ENCODE results near the gene ALKBH5. TPM values are rescaled to one million over a fixed set of nuclear protein-coding genes. Genes with fewer than 3 reads are reported as not detected.

ALKBH5 gene
- polyA plus RNA-seq, 1 donor from 2014 or later, result 55.0 TPM

DNA sequence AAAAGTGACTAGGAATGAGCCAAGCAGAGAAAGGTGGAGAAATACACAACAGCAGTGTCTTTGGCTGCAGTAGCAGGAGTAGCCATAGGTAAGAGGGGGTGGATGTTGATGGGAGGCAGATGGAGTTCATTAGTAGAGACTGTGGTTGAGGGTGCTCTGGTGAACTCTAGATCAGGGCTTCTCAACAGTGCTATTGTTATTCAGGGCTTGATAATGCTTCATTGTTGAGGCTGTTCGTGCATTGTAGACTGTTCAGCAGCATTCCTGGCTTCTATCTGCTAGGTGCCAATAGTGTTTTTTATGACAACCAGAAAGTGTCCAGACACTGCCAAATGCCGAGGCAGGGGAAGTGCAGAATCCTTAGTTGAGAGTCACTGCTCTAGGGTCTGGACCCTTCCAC lies 3.6 kb downstream of the ALKBH5 start:
- no peak overlapping the region for H2AFZ ChIP-seq (ENCODE audit: low read depth, low read length)
- H3F3A ChIP-seq (ENCODE audit: insufficient read depth, low read length, poor library complexity, severe bottlenecking), result no peaks in the 10 kb centered on the region
- H3K4me2 ChIP-seq (ENCODE audit: low read length), result peak overlapping the region; percentile 95
- H3K9ac ChIP-seq (ENCODE audit: low read length), result peak overlapping the region; percentile 2
- H3K27me3 ChIP-seq (ENCODE audit: insufficient read depth, low read depth, low read length), result no peaks in the 10 kb centered on the region
- no peak for TF ChIP-seq EP300 (conservative IDR thresholded peaks at IDR 0.05; ENCODE audit: poor library complexity, severe bottlenecking)
- TF ChIP-seq MXI1 (conservative IDR thresholded peaks at IDR 0.05; ENCODE audit: poor library complexity, severe bottlenecking), result no peak
- no peak for TF ChIP-seq POLR2AphosphoS5 (IDR thresholded peaks at IDR 0.05)
- TF ChIP-seq, protein P1, sequence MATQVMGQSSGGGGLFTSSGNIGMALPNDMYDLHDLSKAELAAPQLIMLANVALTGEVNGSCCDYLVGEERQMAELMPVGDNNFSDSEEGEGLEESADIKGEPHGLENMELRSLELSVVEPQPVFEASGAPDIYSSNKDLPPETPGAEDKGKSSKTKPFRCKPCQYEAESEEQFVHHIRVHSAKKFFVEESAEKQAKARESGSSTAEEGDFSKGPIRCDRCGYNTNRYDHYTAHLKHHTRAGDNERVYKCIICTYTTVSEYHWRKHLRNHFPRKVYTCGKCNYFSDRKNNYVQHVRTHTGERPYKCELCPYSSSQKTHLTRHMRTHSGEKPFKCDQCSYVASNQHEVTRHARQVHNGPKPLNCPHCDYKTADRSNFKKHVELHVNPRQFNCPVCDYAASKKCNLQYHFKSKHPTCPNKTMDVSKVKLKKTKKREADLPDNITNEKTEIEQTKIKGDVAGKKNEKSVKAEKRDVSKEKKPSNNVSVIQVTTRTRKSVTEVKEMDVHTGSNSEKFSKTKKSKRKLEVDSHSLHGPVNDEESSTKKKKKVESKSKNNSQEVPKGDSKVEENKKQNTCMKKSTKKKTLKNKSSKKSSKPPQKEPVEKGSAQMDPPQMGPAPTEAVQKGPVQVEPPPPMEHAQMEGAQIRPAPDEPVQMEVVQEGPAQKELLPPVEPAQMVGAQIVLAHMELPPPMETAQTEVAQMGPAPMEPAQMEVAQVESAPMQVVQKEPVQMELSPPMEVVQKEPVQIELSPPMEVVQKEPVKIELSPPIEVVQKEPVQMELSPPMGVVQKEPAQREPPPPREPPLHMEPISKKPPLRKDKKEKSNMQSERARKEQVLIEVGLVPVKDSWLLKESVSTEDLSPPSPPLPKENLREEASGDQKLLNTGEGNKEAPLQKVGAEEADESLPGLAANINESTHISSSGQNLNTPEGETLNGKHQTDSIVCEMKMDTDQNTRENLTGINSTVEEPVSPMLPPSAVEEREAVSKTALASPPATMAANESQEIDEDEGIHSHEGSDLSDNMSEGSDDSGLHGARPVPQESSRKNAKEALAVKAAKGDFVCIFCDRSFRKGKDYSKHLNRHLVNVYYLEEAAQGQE (IDR thresholded peaks at IDR 0.05; ENCODE audit: borderline replicate concordance), result no peak
- TF ChIP-seq, protein P2, sequence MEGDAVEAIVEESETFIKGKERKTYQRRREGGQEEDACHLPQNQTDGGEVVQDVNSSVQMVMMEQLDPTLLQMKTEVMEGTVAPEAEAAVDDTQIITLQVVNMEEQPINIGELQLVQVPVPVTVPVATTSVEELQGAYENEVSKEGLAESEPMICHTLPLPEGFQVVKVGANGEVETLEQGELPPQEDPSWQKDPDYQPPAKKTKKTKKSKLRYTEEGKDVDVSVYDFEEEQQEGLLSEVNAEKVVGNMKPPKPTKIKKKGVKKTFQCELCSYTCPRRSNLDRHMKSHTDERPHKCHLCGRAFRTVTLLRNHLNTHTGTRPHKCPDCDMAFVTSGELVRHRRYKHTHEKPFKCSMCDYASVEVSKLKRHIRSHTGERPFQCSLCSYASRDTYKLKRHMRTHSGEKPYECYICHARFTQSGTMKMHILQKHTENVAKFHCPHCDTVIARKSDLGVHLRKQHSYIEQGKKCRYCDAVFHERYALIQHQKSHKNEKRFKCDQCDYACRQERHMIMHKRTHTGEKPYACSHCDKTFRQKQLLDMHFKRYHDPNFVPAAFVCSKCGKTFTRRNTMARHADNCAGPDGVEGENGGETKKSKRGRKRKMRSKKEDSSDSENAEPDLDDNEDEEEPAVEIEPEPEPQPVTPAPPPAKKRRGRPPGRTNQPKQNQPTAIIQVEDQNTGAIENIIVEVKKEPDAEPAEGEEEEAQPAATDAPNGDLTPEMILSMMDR (IDR thresholded peaks at IDR 0.05; ENCODE audit: poor library complexity, severe bottlenecking), result no peak
- TF ChIP-seq SMC3 (conservative IDR thresholded peaks at IDR 0.05; ENCODE audit: poor library complexity), result no peak
- TF ChIP-seq EZH2 (IDR thresholded peaks at IDR 0.05; ENCODE audit: borderline replicate concordance, insufficient read depth, low read length, poor library complexity, severe bottlenecking), result no peak
- TF ChIP-seq TAF1 (IDR thresholded peaks at IDR 0.05; ENCODE audit: low read depth), result no peak
- no peak for TF ChIP-seq RAD21 (conservative IDR thresholded peaks at IDR 0.05)
- H3K79me2 ChIP-seq (replicated peaks; ENCODE audit: insufficient read depth, low read length), result peaks cover 70% of the 10 kb centered on the region
- no peak overlapping the region for H3K27ac ChIP-seq (ENCODE audit: low read length)
- H3K9me3 ChIP-seq (ENCODE audit: low read length), result no peaks in the 10 kb centered on the region
- no peaks in the 10 kb centered on the region for H3K36me3 ChIP-seq (ENCODE audit: insufficient read depth, low read length)
- H3K9me2 ChIP-seq (ENCODE audit: insufficient read depth, low read length), result no peaks in the 10 kb centered on the region
- H4K20me1 ChIP-seq (ENCODE audit: insufficient read depth), result peaks cover 44% of the 10 kb centered on the region
- peak overlapping the region; percentile 99 for H3K4me3 ChIP-seq (ENCODE audit: low read length)

DNA sequence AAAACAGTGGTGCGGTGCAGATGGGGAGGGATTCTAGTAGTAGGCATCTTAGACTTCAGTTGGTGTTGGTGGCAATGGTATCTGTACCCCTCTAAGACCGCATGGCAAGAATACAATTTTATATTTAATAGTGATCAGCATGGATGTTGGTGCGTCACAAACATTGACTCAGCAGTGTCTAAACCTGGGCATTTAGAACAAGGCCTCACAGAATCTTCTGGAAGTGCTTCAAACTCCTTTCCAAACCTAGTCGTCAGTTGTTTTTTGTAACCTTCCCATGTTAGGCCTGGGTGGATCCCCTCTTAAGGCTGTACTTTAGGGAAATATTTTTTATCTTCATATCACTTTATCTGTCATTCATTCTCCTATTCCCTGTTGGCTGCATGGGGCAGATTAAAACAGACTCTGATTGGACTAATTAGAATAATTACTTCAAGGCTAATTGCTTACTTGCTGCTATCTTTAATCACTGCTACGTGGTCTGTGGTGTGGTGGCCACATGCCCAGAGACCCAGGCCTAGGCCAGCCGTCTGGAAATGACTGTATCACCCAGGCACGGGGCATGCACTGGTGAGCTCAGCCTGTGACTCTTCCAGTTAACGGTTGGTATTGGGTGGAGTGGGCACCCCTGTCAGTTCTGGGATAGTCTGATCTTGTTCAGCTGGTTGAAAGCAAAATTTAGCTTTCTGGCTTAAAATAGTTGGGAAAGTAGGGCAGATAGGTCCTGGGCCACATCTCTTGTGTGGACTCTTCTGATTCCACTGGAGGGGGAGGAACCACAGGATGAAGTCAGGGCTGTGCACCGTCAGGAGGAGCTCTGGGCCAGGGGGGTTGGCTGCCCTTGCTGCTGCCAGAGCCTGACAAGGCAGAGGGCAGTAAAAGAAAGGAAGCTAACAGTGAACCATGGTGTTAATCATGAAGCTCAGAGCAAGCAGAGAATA lies 4.5 kb downstream of the ALKBH5 start:
- Histone ChIP-seq H3K4me3 (ENCODE audit: low read length) (peak overlapping the region; percentile 99), H3K9ac (ENCODE audit: low read length) (peak overlapping the region; percentile 2), H3K9me2 (ENCODE audit: insufficient read depth, low read length) (no peaks in the 10 kb centered on the region), H3K4me2 (ENCODE audit: low read length) (peak overlapping the region; percentile 95), H3K27me3 (ENCODE audit: insufficient read depth, low read depth, low read length) (no peaks in the 10 kb centered on the region), H3K79me2 (replicated peaks; ENCODE audit: insufficient read depth, low read length) (peaks cover 74% of the 10 kb centered on the region), H4K20me1 (ENCODE audit: insufficient read depth) (peaks cover 44% of the 10 kb centered on the region), H3K27ac (ENCODE audit: low read length) (no peak overlapping the region), H3K36me3 (ENCODE audit: insufficient read depth, low read length) (no peaks in the 10 kb centered on the region), H3F3A (ENCODE audit: insufficient read depth, low read length, poor library complexity, severe bottlenecking) (no peaks in the 10 kb centered on the region), H3K9me3 (ENCODE audit: low read length) (no peaks in the 10 kb centered on the region), H2AFZ (ENCODE audit: low read depth, low read length) (no peak overlapping the region)
- TF ChIP-seq EZH2 (IDR thresholded peaks at IDR 0.05; ENCODE audit: borderline replicate concordance, insufficient read depth, low read length, poor library complexity, severe bottlenecking), result no peak
- TF ChIP-seq RAD21 (conservative IDR thresholded peaks at IDR 0.05), result no peak
- TF ChIP-seq SMC3 (conservative IDR thresholded peaks at IDR 0.05; ENCODE audit: poor library complexity), result no peak
- no peak for TF ChIP-seq EP300 (conservative IDR thresholded peaks at IDR 0.05; ENCODE audit: poor library complexity, severe bottlenecking)
- TF ChIP-seq POLR2AphosphoS5 (IDR thresholded peaks at IDR 0.05), result no peak
- no peak for TF ChIP-seq TAF1 (IDR thresholded peaks at IDR 0.05; ENCODE audit: low read depth)
- TF ChIP-seq, protein P2 (IDR thresholded peaks at IDR 0.05; ENCODE audit: poor library complexity, severe bottlenecking), result no peak
- TF ChIP-seq, protein P1 (IDR thresholded peaks at IDR 0.05; ENCODE audit: borderline replicate concordance), result no peak
- no peak for TF ChIP-seq MXI1 (conservative IDR thresholded peaks at IDR 0.05; ENCODE audit: poor library complexity, severe bottlenecking)

Measured in neural cell (in vitro differentiated cells).